ENCODE data around the gene NRXN2. TPM values are rescaled to one million over a fixed set of nuclear protein-coding genes. Genes with fewer than 3 reads are reported as not detected.

NRXN2 gene
- total RNA-seq, 1 experiment from 2014 or later = 0.14 TPM

- DNase-seq (ENCODE audit: low spot score) = no peak
Measured at GRCh38 chr11:64649291-64649697, 73.7 kb downstream of the NRXN2 start.

- no peak for DNase-seq (ENCODE audit: low spot score)
Measured at GRCh38 chr11:64648551-64648950, 74.4 kb downstream of the NRXN2 start.

- no peak for DNase-seq (ENCODE audit: low spot score)
Measured at GRCh38 chr11:64647019-64647779, 75.8 kb downstream of the NRXN2 start.

- DNase-seq (ENCODE audit: low spot score) = no peak
Measured at GRCh38 chr11:64644647-64645275, 78.2 kb downstream of the NRXN2 start.

- no peak for DNase-seq (ENCODE audit: low spot score)
Measured at GRCh38 chr11:64643920-64644646, 78.9 kb downstream of the NRXN2 start.

GRCh38 chr11:64643256-64643881 is 79.6 kb downstream of the NRXN2 start:
- DNase-seq (ENCODE audit: low spot score) = no peak

- DNase-seq (ENCODE audit: low spot score) = no peak
Measured at GRCh38 chr11:64642871-64643255, 80.1 kb downstream of the NRXN2 start.

GRCh38 chr11:64642418-64642735 is 80.6 kb downstream of the NRXN2 start:
- no peak for DNase-seq (ENCODE audit: low spot score)

GRCh38 chr11:64641596-64642417 is 81.2 kb downstream of the NRXN2 start:
- no peak for DNase-seq (ENCODE audit: low spot score)

GRCh38 chr11:64639885-64640284 is 83.1 kb downstream of the NRXN2 start:
- no peak for DNase-seq (ENCODE audit: low spot score)

GRCh38 chr11:64638829-64639228 is 84.2 kb downstream of the NRXN2 start:
- no peak for DNase-seq (ENCODE audit: low spot score)

- no peak for DNase-seq (ENCODE audit: low spot score)
Measured at GRCh38 chr11:64638018-64638665, 84.9 kb downstream of the NRXN2 start.

GRCh38 chr11:64637334-64638017 is 85.5 kb downstream of the NRXN2 start:
- DNase-seq (ENCODE audit: low spot score) = no peak

GRCh38 chr11:64633555-64634159 is 89.3 kb downstream of the NRXN2 start:
- DNase-seq (ENCODE audit: low spot score) = no peak

GRCh38 chr11:64632654-64633053 is 90.3 kb downstream of the NRXN2 start:
- DNase-seq (ENCODE audit: low spot score) = no peak

- no peak for DNase-seq (ENCODE audit: low spot score)
Measured at GRCh38 chr11:64632237-64632636, 90.8 kb downstream of the NRXN2 start.

GRCh38 chr11:64631675-64632074 is 91.3 kb downstream of the NRXN2 start:
- no peak for DNase-seq (ENCODE audit: low spot score)

- no peak for DNase-seq (ENCODE audit: low spot score)
Measured at GRCh38 chr11:64629796-64630562, 93.0 kb downstream of the NRXN2 start.

- DNase-seq (ENCODE audit: low spot score) = no peak
Measured at GRCh38 chr11:64629103-64629502, 93.9 kb downstream of the NRXN2 start.

All from A172 (cell line).